Measurements from ENCODE around the gene B4GALT1. TPM values are rescaled to one million over a fixed set of nuclear protein-coding genes. Genes with fewer than 3 reads are reported as not detected.
A peak's percentile ranks its signal among the peaks of the same experiment; 100 is the strongest.

Gene B4GALT1
- total RNA-seq, 1 experiment from 2014 or later = 19.1 TPM

DNA sequence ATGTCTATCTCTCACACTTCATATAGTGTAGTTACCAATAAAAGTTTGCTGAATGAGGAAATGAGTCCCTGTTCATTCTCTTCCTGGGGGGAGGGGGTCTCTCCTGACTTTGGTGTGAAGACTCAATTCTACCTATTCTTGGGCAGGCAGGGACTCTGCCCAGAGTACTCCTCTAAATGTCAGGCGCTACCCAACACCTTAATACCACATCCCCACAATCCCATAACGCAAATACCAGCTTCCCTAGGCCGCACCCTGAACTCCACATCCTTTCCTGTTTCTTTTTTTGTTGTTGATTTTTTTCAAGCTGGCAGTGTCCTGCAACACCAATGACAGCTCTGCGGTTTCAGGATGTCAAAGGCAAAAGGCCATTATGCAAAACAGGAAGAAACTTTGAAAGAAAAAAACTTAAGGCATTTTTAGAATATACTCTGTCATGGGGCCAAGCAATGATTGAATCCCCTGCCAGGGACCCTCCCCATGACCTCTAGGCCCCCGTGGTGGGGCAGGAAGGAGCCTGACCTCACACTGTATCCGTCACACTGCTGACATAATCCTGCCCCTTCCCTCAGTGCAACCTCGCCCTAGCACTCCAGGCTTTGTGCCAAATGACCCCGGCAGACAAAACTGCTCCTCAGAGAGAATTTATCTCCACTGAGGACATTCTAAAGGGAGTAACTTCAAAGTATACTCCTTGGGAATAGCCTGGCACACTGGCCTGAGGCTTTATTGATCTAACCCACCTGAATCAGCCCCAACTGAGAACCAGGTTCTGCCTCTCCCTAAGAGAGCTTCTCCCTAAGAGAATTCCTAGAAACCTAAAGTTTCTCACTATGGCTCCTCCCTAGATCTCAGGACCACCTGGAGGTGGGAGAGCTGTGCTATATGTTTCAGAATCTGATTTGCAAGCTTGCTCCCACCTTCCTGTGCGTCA lies 8.0 kb downstream of the B4GALT1 start:
- POLR2A ChIA-PET = interaction anchor here (1.2 kb wide), 1 partner anchor 8 kb away, joined by 4 read pairs; the partner anchor contains the start of gene B4GALT1
- Mint-ChIP-seq H3K27me3 (ENCODE audit: low read depth) (no peaks in the 10 kb centered on the region; the same call in 1 of the 2 replicates), H3K27ac (peak overlapping the region; percentile 86; the same call in 1 of the 2 replicates), H3K4me3 (no peak overlapping the region), H3K9me3 (no peaks in the 10 kb centered on the region), H3K4me1 (peaks cover 38% of the 10 kb centered on the region), H3K36me3 (no peaks in the 10 kb centered on the region)
- no peak for TF ChIP-seq ZNF121 (CRISPR knock-in tag; IDR thresholded peaks at IDR 0.05)
- no peak for TF ChIP-seq ATF1 (CRISPR knock-in tag; IDR thresholded peaks at IDR 0.05)
- TF ChIP-seq RELA (CRISPR knock-in tag; IDR thresholded peaks at IDR 0.05; ENCODE audit: borderline replicate concordance) = no peak
- no peak for TF ChIP-seq FOXP1 (CRISPR knock-in tag; IDR thresholded peaks at IDR 0.05; ENCODE audit: borderline replicate concordance)
- no peak for TF ChIP-seq TCF7 (CRISPR knock-in tag; IDR thresholded peaks at IDR 0.05; ENCODE audit: low read depth)
- TF ChIP-seq GTF2I (CRISPR knock-in tag; conservative IDR thresholded peaks at IDR 0.05) = no peak
- TF ChIP-seq JUN (CRISPR knock-in tag; IDR thresholded peaks at IDR 0.05) = no peak
- TF ChIP-seq ZNF416 (CRISPR knock-in tag; IDR thresholded peaks at IDR 0.05) = no peak
- TF ChIP-seq CREB1 (CRISPR knock-in tag; IDR thresholded peaks at IDR 0.05) = no peak
- no peak for TF ChIP-seq ZNF317 (CRISPR knock-in tag; IDR thresholded peaks at IDR 0.05; ENCODE audit: borderline replicate concordance, low read depth)
- TF ChIP-seq NR1H2 (CRISPR knock-in tag; IDR thresholded peaks at IDR 0.05) = no peak
- ATAC-seq = no peak
- CTCF ChIA-PET = interaction anchor here (1.3 kb wide), 1 partner anchor 67 kb away, joined by 5 read pairs; no protein-coding TSS in a partner anchor
- no peak for DNase-seq (ENCODE audit: low spot score)

DNA sequence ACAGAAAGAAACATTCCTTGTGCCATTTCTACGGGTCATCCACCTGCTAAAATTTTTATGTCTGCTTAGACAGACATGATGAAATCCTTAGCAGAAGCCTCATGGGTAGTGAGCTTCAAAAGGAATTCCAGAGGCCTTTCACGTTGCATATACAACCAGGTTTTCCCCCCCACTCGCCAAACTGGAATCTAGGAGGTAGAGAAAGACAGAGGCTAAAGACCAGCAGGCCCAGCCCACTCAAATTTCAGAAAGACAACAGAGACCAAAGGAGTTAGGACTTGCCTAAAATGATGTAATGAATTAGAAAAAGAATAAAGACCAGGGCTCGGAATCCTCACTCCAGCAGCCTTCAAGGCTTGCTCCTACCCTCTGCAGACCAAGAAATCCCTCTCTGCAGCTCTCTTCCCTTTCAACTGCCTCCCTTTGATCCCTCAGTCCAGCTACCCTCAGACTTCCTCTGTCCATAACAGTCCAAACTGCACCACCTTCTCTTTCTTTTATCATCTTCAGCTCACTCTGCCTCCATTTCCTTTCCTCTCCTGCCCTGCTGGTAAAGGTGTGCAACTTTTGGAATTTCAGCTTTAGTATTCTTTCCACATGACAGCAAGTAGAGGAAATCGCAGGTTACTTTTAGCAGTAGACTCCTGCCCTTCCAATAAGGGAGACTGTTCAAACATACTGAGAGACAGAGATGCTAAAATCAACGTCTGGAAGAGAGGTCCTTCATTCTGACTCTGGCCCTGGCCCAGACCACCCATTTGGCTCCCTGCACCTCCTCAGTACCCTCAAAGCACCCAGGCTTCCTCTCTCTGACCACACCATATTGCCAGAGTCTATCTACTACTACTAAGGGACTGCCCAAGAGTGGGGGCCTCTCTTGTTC lies 8.9 kb downstream of the B4GALT1 start:
- peaks cover 44% of the 10 kb centered on the region for H3K4me1 Mint-ChIP-seq
- peak overlapping the region; percentile 86 for H3K27ac Mint-ChIP-seq
- no peaks in the 10 kb centered on the region for H3K9me3 Mint-ChIP-seq
- CTCF ChIA-PET = interaction anchor here (0.8 to 1.3 kb wide), 2 partner anchors 28 to 68 kb away, joined by 4 to 5 read pairs; no protein-coding TSS in a partner anchor
- TF ChIP-seq, protein P1, sequence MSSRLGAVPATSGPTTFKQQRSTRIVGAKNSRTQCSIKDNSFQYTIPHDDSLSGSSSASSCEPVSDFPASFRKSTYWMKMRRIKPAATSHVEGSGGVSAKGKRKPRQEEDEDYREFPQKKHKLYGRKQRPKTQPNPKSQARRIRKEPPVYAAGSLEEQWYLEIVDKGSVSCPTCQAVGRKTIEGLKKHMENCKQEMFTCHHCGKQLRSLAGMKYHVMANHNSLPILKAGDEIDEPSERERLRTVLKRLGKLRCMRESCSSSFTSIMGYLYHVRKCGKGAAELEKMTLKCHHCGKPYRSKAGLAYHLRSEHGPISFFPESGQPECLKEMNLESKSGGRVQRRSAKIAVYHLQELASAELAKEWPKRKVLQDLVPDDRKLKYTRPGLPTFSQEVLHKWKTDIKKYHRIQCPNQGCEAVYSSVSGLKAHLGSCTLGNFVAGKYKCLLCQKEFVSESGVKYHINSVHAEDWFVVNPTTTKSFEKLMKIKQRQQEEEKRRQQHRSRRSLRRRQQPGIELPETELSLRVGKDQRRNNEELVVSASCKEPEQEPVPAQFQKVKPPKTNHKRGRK (CRISPR knock-in tag; IDR thresholded peaks at IDR 0.05; ENCODE audit: borderline replicate concordance) = no peak
- no peak for TF ChIP-seq GTF2I (CRISPR knock-in tag; conservative IDR thresholded peaks at IDR 0.05)
- TF ChIP-seq, protein P2, sequence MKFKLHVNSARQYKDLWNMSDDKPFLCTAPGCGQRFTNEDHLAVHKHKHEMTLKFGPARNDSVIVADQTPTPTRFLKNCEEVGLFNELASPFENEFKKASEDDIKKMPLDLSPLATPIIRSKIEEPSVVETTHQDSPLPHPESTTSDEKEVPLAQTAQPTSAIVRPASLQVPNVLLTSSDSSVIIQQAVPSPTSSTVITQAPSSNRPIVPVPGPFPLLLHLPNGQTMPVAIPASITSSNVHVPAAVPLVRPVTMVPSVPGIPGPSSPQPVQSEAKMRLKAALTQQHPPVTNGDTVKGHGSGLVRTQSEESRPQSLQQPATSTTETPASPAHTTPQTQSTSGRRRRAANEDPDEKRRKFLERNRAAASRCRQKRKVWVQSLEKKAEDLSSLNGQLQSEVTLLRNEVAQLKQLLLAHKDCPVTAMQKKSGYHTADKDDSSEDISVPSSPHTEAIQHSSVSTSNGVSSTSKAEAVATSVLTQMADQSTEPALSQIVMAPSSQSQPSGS (CRISPR knock-in tag; IDR thresholded peaks at IDR 0.05; ENCODE audit: borderline replicate concordance, low read depth) = no peak
- TF ChIP-seq JAZF1 (CRISPR knock-in tag; IDR thresholded peaks at IDR 0.05) = no peak
- TF ChIP-seq ELF4 (CRISPR knock-in tag; IDR thresholded peaks at IDR 0.05; ENCODE audit: low read depth) = no peak
- TF ChIP-seq, protein P3, sequence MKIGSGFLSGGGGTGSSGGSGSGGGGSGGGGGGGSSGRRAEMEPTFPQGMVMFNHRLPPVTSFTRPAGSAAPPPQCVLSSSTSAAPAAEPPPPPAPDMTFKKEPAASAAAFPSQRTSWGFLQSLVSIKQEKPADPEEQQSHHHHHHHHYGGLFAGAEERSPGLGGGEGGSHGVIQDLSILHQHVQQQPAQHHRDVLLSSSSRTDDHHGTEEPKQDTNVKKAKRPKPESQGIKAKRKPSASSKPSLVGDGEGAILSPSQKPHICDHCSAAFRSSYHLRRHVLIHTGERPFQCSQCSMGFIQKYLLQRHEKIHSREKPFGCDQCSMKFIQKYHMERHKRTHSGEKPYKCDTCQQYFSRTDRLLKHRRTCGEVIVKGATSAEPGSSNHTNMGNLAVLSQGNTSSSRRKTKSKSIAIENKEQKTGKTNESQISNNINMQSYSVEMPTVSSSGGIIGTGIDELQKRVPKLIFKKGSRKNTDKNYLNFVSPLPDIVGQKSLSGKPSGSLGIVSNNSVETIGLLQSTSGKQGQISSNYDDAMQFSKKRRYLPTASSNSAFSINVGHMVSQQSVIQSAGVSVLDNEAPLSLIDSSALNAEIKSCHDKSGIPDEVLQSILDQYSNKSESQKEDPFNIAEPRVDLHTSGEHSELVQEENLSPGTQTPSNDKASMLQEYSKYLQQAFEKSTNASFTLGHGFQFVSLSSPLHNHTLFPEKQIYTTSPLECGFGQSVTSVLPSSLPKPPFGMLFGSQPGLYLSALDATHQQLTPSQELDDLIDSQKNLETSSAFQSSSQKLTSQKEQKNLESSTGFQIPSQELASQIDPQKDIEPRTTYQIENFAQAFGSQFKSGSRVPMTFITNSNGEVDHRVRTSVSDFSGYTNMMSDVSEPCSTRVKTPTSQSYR (CRISPR knock-in tag; IDR thresholded peaks at IDR 0.05) = no peak
- TF ChIP-seq ZNF317 (CRISPR knock-in tag; IDR thresholded peaks at IDR 0.05; ENCODE audit: borderline replicate concordance, low read depth) = no peak
- H3K36me3 Mint-ChIP-seq = no peaks in the 10 kb centered on the region
- POLR2A ChIA-PET = interaction anchor here (0.6 to 1.2 kb wide), 2 partner anchors 9 to 62 kb away, joined by 3 to 4 read pairs; partner anchors contain the start of gene B4GALT1
- no peak overlapping the region for H3K4me3 Mint-ChIP-seq
- no peaks in the 10 kb centered on the region for H3K27me3 Mint-ChIP-seq (ENCODE audit: low read depth)
- peak; percentile 10; the same call in 1 of the 2 replicates for ATAC-seq
- DNase-seq (ENCODE audit: low spot score) = no peak

All from WTC11 (cell line).